ENCODE data around the gene LBX2. TPM values are rescaled to one million over a fixed set of nuclear protein-coding genes. Genes with fewer than 3 reads are reported as not detected.

Gene LBX2
- polyA plus RNA-seq, 1 of the 3 experiments (the other 2 are of a cell fraction) = 0.03 TPM

DNA sequence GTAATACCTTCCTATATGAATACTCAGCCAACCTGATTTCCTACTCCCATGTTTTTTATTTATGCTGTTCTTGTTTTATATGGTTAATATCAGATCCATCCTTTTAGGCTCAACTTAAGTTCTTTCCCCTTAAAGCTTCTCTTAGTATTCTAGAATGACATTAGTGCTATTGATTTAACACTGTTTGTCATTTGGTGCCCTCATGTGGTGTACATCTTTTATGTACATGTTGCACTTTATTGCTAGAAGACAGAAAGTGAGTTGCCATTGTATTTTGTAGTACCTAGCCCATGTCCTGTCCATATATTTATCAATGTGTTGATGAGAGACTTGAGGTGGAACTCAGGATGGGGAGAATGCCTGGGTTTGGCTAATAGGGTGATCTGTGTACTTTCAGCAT lies 32.8 kb upstream of the LBX2 start:
- Histone ChIP-seq H3K4me2 (peak overlapping the region; percentile 85; the same call in 1 of the 2 replicates), H4K20me1 (ENCODE audit: insufficient read depth) (no peaks in the 10 kb centered on the region), H3K9me2 (no peaks in the 10 kb centered on the region), H2AFZ (ENCODE audit: low read depth) (no peak overlapping the region), H3K9me3 (no peaks in the 10 kb centered on the region), H3F3A (replicated peaks; ENCODE audit: insufficient read depth) (peaks cover 18% of the 10 kb centered on the region), H3K79me2 (ENCODE audit: insufficient read depth) (peaks cover 45% of the 10 kb centered on the region), H3K27ac (ENCODE audit: low read depth in 2 of 2, low read length in 1 of 2) (no peak overlapping the region), H3K36me3 (replicated peaks in 1 of 2; ENCODE audit: control insufficient read depth in 1 of 2, insufficient read depth in 2 of 2, low read length in 1 of 2) (peaks cover 19 to 34% of the 10 kb centered on the region in 2 experiments), H3K4me1 (ENCODE audit: control insufficient read depth in 1 of 2, insufficient read depth in 2 of 2, low read depth in 1 of 2, low read length in 1 of 2) (peaks cover 13 to 22% of the 10 kb centered on the region in 2 experiments), H3K27me3 (ENCODE audit: insufficient read depth) (no peaks in the 10 kb centered on the region), H3K4me3 (ENCODE audit: low read depth in 2 of 2, low read length in 1 of 2) (no peak overlapping the region; a peak in 1 of 4 replicates), H3K9ac (no peak overlapping the region)
- POLR2A ChIA-PET = interaction anchor here (1.5 to 2.9 kb wide), 4 partner anchors 10 to 49 kb away, joined by 5 to 11 read pairs (median 8); partner anchors contain the start of genes CCDC142, PCGF1 and TTC31
- no peak for DNase-seq
- peak; percentile 80 for TF ChIP-seq RAD21 (IDR thresholded peaks at IDR 0.05; ENCODE audit: low read length)
- no peak for TF ChIP-seq GATA2 (CRISPR knock-in tag; IDR thresholded peaks at IDR 0.05)
- peak; percentile 61 for TF ChIP-seq CTCF (IDR thresholded peaks at IDR 0.05)
- TF ChIP-seq USF1 (IDR thresholded peaks at IDR 0.05; ENCODE audit: borderline replicate concordance, low read depth) = no peak
- no peak for TF ChIP-seq REST (IDR thresholded peaks at IDR 0.05; ENCODE audit: low read depth, low read length)
- TF ChIP-seq SMC3 (IDR thresholded peaks at IDR 0.05; ENCODE audit: low read depth, low read length) = peak; percentile 60
- CTCF ChIA-PET = interaction anchor here (0.6 to 7.8 kb wide), 33 partner anchors 8 to 282 kb away, joined by 3 to 102 read pairs (median 6); partner anchors contain the start of genes C2orf81, CCDC142, MOGS and MRPL53

DNA sequence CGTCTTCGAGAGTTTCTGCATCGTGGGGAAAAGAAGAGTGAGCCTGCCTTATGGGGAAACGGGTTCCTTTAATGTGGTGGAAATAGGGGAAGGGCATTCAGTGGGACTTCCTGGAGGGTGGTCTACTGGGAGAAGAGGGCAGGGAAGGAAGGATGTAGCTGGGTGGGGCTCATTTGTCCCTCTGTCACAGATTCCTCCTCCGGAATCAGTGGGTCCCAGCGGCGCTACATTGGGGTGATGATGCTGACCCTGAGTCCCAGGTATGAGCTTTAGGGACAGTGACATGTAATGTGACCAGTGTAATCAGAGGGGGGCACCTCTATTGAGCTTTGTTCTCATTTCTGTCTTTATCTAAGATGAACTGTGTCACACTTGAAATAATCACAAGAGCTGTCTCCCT lies 32.3 kb upstream of the LBX2 start:
- H3K4me3 ChIP-seq (ENCODE audit: low read depth in 2 of 2, low read length in 1 of 2) = peak overlapping the region; percentile 83 to 99; a peak in 1 of 4 replicates
- no peaks in the 10 kb centered on the region for H3K9me2 ChIP-seq
- WGBS (ENCODE audit: low lambda C conversion rate) = 91% methylated on average over 7 of the region's 7 CpGs
- H2AFZ ChIP-seq (ENCODE audit: low read depth) = no peak overlapping the region
- no peaks in the 10 kb centered on the region for H3K9me3 ChIP-seq
- no peaks in the 10 kb centered on the region for H4K20me1 ChIP-seq (ENCODE audit: insufficient read depth)
- POLR2A ChIA-PET = interaction anchor here (1.1 to 2.9 kb wide), 6 partner anchors 10 to 59 kb away, joined by 3 to 11 read pairs (median 8); partner anchors contain the start of genes CCDC142, MRPL53, PCGF1 and TTC31
- CTCF ChIA-PET = interaction anchor here (0.6 to 7.8 kb wide), 33 partner anchors 8 to 282 kb away, joined by 3 to 102 read pairs (median 6); partner anchors contain the start of genes C2orf81, CCDC142, MOGS and MRPL53
- peaks cover 45% of the 10 kb centered on the region for H3K79me2 ChIP-seq (ENCODE audit: insufficient read depth)
- H3K4me2 ChIP-seq = peak overlapping the region; percentile 85
- DNase-seq = no peak
- H3F3A ChIP-seq (replicated peaks; ENCODE audit: insufficient read depth) = peaks cover 18% of the 10 kb centered on the region
- no peak for TF ChIP-seq RXRA (IDR thresholded peaks at IDR 0.05; ENCODE audit: borderline replicate concordance, low read depth)
- no peak for TF ChIP-seq YY1 (IDR thresholded peaks at IDR 0.05; ENCODE audit: low read depth)
- peak; percentile 3; the same call in 1 of the 2 replicates for TF ChIP-seq POLR2AphosphoS5 (IDR thresholded peaks at IDR 0.05; ENCODE audit: low read depth, low read length)
- TF ChIP-seq TEAD4 (IDR thresholded peaks at IDR 0.05; ENCODE audit: borderline replicate concordance, insufficient read depth) = no peak
- H3K9ac ChIP-seq = no peak overlapping the region
- H3K27ac ChIP-seq (ENCODE audit: low read depth in 2 of 2, low read length in 1 of 2) = peak overlapping the region in 1 of 2 experiments; percentile 87; a peak in 1 of 4 replicates
- peaks cover 13 to 22% of the 10 kb centered on the region in 2 experiments for H3K4me1 ChIP-seq (ENCODE audit: control insufficient read depth in 1 of 2, insufficient read depth in 2 of 2, low read depth in 1 of 2, low read length in 1 of 2)
- no peaks in the 10 kb centered on the region for H3K27me3 ChIP-seq (ENCODE audit: insufficient read depth)
- peaks cover 25 to 40% of the 10 kb centered on the region in 2 experiments for H3K36me3 ChIP-seq (replicated peaks in 1 of 2; ENCODE audit: control insufficient read depth in 1 of 2, insufficient read depth in 2 of 2, low read length in 1 of 2)
